ENCODE measurements around the gene HOMER3. TPM values are rescaled to one million over a fixed set of nuclear protein-coding genes. Genes with fewer than 3 reads are reported as not detected.
A peak's percentile ranks its signal among the peaks of the same experiment; 100 is the strongest.

HOMER3 gene
- total and polyA plus RNA-seq, 10 of the 15 experiments (the other 5 are each of a cell fraction or from before 2014, with no cell fraction given): 0.18 to 10.6 (median 0.50) TPM; not detected in 2

DNA sequence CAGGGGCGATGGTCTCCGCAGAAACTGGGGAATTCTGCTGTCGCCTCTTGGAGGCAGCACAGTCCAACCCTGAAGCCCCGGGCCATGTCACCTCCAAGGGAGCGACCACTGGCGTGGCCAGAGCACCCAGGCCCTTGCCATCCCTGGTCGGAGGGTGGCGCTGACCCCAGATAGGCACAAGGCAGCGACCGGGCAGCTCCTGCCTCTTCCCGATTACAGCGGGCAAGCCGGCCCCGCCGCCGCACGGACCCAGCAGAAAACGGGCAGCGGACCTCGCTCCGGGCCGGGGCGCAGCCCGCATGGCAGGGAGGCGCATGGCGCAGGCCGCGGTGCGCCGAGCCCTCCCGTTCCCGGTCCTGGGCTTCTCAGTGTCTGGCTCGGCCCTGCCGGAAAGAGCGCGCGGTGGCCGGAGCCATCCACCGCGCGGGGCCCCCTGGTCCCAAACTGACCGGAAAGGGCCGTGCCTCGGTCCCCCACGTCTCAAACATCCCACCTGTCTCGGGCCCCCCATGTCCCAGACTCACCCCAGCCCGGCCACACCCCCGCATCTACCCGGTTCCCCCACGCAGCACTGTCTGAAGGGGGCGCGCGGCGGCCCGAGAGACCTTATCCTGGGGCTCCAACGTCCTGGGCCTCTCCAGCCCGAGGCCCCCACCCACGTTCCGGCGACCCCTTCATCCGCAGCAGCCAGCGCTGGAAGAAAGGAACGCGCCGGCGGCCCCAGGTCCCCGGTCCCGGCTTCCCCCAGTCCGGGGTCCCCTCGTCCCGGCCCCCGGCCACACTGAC is 45.8 kb downstream of the HOMER3 start:
- Histone ChIP-seq H3K4me3 (no peak overlapping the region), H3K79me2 (ENCODE audit: control insufficient read depth, insufficient read depth, low read length) (no peaks in the 10 kb centered on the region), H3K4me2 (ENCODE audit: control insufficient read depth, insufficient read depth) (0 out of 2 replicates have a peak overlapping the region, but pooled peaks have one; percentile 17), H3K27ac (ENCODE audit: control insufficient read depth, insufficient read depth) (no peak overlapping the region), H3K9me3 (replicated peaks; ENCODE audit: control insufficient read depth, insufficient read depth, low read length) (no peaks in the 10 kb centered on the region), H3K27me3 (replicated peaks in 1 of 2; ENCODE audit: control insufficient read depth in 2 of 2, insufficient read depth in 2 of 2, low read length in 1 of 2) (peaks cover 4% of the 10 kb centered on the region in 2 experiments; a peak in 3 of 4 replicates), H3K9ac (ENCODE audit: control insufficient read depth, insufficient read depth, low read length) (no peak overlapping the region), H2AFZ (ENCODE audit: control insufficient read depth, low read depth, low read length) (no peak overlapping the region), H3K36me3 (ENCODE audit: control insufficient read depth in 2 of 2, insufficient read depth in 2 of 2, low read length in 1 of 2) (peaks cover 0 to 4% of the 10 kb centered on the region in 2 experiments; a peak in 2 of 4 replicates), H3K4me1 (ENCODE audit: control insufficient read depth, insufficient read depth, low read length) (no peaks in the 10 kb centered on the region), H4K20me1 (ENCODE audit: control insufficient read depth, insufficient read depth) (no peaks in the 10 kb centered on the region)
- ChIA-PET RAD21 (ENCODE audit: unreplicated experiment) (no interaction called here), POLR2A (no interaction called here), CTCF (no interaction called here), SMC1A (ENCODE audit: uncharacterized antibody, unreplicated experiment) (no interaction called here)
- ATAC-seq (peak; percentile 50), FAIRE-seq (no peak), DNase-seq (ENCODE audit: low read depth, low spot score) (no peak)
- 4% methylated on average over 52 of the region's 72 CpGs for WGBS (ENCODE audit: insufficient coverage, insufficient replicate concordance, low lambda C conversion rate, missing lambda C conversion rate)
- intact Hi-C loops (cut with micrococcal nuclease; ENCODE audit: unreplicated experiment): no loop called here
- TF ChIP-seq HDAC6 (IDR thresholded peaks at IDR 0.05; ENCODE audit: unreplicated experiment): peak; percentile 95
- TF ChIP-seq, protein P1, sequence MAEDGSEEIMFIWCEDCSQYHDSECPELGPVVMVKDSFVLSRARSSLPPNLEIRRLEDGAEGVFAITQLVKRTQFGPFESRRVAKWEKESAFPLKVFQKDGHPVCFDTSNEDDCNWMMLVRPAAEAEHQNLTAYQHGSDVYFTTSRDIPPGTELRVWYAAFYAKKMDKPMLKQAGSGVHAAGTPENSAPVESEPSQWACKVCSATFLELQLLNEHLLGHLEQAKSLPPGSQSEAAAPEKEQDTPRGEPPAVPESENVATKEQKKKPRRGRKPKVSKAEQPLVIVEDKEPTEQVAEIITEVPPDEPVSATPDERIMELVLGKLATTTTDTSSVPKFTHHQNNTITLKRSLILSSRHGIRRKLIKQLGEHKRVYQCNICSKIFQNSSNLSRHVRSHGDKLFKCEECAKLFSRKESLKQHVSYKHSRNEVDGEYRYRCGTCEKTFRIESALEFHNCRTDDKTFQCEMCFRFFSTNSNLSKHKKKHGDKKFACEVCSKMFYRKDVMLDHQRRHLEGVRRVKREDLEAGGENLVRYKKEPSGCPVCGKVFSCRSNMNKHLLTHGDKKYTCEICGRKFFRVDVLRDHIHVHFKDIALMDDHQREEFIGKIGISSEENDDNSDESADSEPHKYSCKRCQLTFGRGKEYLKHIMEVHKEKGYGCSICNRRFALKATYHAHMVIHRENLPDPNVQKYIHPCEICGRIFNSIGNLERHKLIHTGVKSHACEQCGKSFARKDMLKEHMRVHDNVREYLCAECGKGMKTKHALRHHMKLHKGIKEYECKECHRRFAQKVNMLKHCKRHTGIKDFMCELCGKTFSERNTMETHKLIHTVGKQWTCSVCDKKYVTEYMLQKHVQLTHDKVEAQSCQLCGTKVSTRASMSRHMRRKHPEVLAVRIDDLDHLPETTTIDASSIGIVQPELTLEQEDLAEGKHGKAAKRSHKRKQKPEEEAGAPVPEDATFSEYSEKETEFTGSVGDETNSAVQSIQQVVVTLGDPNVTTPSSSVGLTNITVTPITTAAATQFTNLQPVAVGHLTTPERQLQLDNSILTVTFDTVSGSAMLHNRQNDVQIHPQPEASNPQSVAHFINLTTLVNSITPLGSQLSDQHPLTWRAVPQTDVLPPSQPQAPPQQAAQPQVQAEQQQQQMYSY (CRISPR knock-in tag; IDR thresholded peaks at IDR 0.05): no peak
- no peak for TF ChIP-seq HDAC2 (IDR thresholded peaks at IDR 0.05)
- TF ChIP-seq, protein P2, sequence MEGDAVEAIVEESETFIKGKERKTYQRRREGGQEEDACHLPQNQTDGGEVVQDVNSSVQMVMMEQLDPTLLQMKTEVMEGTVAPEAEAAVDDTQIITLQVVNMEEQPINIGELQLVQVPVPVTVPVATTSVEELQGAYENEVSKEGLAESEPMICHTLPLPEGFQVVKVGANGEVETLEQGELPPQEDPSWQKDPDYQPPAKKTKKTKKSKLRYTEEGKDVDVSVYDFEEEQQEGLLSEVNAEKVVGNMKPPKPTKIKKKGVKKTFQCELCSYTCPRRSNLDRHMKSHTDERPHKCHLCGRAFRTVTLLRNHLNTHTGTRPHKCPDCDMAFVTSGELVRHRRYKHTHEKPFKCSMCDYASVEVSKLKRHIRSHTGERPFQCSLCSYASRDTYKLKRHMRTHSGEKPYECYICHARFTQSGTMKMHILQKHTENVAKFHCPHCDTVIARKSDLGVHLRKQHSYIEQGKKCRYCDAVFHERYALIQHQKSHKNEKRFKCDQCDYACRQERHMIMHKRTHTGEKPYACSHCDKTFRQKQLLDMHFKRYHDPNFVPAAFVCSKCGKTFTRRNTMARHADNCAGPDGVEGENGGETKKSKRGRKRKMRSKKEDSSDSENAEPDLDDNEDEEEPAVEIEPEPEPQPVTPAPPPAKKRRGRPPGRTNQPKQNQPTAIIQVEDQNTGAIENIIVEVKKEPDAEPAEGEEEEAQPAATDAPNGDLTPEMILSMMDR (IDR thresholded peaks at IDR 0.05 in 2 of 3, conservative IDR thresholded peaks at IDR 0.05 in 1 of 3; ENCODE audit: control insufficient read depth in 2 of 3, extremely low read depth in 1 of 3, insufficient read depth in 1 of 3, low read depth in 3 of 3, low read length in 3 of 3): peak in 1 of 3 experiments; percentile 14; a peak in 2 of 6 replicates
- TF ChIP-seq, protein P3, sequence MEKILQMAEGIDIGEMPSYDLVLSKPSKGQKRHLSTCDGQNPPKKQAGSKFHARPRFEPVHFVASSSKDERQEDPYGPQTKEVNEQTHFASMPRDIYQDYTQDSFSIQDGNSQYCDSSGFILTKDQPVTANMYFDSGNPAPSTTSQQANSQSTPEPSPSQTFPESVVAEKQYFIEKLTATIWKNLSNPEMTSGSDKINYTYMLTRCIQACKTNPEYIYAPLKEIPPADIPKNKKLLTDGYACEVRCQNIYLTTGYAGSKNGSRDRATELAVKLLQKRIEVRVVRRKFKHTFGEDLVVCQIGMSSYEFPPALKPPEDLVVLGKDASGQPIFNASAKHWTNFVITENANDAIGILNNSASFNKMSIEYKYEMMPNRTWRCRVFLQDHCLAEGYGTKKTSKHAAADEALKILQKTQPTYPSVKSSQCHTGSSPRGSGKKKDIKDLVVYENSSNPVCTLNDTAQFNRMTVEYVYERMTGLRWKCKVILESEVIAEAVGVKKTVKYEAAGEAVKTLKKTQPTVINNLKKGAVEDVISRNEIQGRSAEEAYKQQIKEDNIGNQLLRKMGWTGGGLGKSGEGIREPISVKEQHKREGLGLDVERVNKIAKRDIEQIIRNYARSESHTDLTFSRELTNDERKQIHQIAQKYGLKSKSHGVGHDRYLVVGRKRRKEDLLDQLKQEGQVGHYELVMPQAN (conservative IDR thresholded peaks at IDR 0.05): no peak
- no peak for TF ChIP-seq TCF12 (IDR thresholded peaks at IDR 0.05; ENCODE audit: low read depth, low read length)
- in situ Hi-C loops (cut with MboI): no loop called here
- no TSS peak for BruUV-seq (replicated peaks)

All from GM12878 (cell line).